ENCODE results near the gene NKD1. TPM values are rescaled to one million over a fixed set of nuclear protein-coding genes. Genes with fewer than 3 reads are reported as not detected.

Gene NKD1
- polyA plus RNA-seq, 3 donors: 0.01 TPM; not detected in 2

DNA sequence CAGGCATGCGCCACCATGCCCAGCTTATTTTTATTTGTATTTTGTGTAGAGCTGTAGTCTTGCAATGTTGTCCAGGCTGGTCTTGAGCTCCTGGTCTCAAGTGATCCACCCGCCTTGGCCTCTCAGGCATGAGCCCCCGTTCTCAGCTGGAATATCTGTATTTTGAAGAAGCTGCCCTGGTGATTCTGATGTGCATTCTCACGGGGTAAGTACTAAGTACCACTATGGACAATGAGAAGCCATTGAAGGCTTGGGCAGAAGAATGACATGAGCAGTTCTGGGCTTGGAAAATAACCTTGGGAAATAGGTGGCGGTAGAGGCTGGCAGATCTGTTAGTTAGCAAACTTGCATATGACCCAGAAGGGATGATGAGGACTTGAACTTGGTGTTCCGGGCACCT, 15.6 kb upstream of the NKD1 start:
- H3K9me3 Mint-ChIP-seq: peaks cover 2 to 24% (median 17%) of the 10 kb centered on the region in 7 donors
- H3K79me2 ChIP-seq (ENCODE audit: insufficient read depth, low read length): no peaks in the 10 kb centered on the region
- DNase-seq: no peak
- H4K20me1 ChIP-seq (ENCODE audit: insufficient read depth, low read length): no peaks in the 10 kb centered on the region
- no peaks in the 10 kb centered on the region for H3K4me1 ChIP-seq (ENCODE audit: control insufficient read depth in 1 of 2, insufficient read depth in 2 of 2, low read length in 2 of 2)
- H3K27me3 ChIP-seq (ENCODE audit: control insufficient read depth in 2 of 2, insufficient read depth in 2 of 2, low read length in 2 of 2): no peaks in the 10 kb centered on the region
- H3K9ac ChIP-seq (ENCODE audit: insufficient read depth, low read length, poor library complexity, severe bottlenecking): no peak overlapping the region
- peaks cover 4 to 9% of the 10 kb centered on the region in 2 donors for H3K9me3 ChIP-seq (replicated peaks in 1 of 2; ENCODE audit: control insufficient read depth in 1 of 2, insufficient read depth in 1 of 2, low read length in 2 of 2)
- H3K27me3 Mint-ChIP-seq (ENCODE audit: low read depth in 3 of 3): peaks cover 5 to 15% (median 11%) of the 10 kb centered on the region in 3 donors
- H3K27ac ChIP-seq (ENCODE audit: low read depth in 1 of 2, low read length in 2 of 2): no peak overlapping the region
- H3K27ac Mint-ChIP-seq: no peak overlapping the region
- 93% methylated on average over 5 of the region's 6 CpGs for WGBS (ENCODE audit: insufficient coverage)
- no peaks in the 10 kb centered on the region for H3K36me3 ChIP-seq (replicated peaks in 1 of 2; ENCODE audit: control insufficient read depth in 1 of 2, insufficient read depth in 2 of 2, low read length in 2 of 2)
- H3K4me3 ChIP-seq (replicated peaks in 1 of 3; ENCODE audit: low read depth in 2 of 3, low read length in 3 of 3): no peak overlapping the region
- TF ChIP-seq CTCF (IDR thresholded peaks at IDR 0.05): no peak
- H3K4me1 Mint-ChIP-seq: no peaks in the 10 kb centered on the region
- intact Hi-C loops (cut with micrococcal nuclease): no loop called here
- H3K36me3 Mint-ChIP-seq: no peaks in the 10 kb centered on the region
- no peak overlapping the region for H2AFZ ChIP-seq (ENCODE audit: insufficient read depth, low read depth, low read length, poor library complexity, severe bottlenecking)
- no peak overlapping the region for H3K4me2 ChIP-seq (replicated peaks; ENCODE audit: extremely low read depth, low read length, poor library complexity, severe bottlenecking)
- no peak overlapping the region for H3K4me3 Mint-ChIP-seq

GRCh38 chr16:50533317-50533716, 14.9 kb upstream of the NKD1 start:
- Histone ChIP-seq H3K27me3 (ENCODE audit: control insufficient read depth in 2 of 2, insufficient read depth in 2 of 2, low read length in 2 of 2) (no peaks in the 10 kb centered on the region), H3K4me3 (replicated peaks in 1 of 3; ENCODE audit: low read depth in 2 of 3, low read length in 3 of 3) (no peak overlapping the region), H3K9me3 (replicated peaks in 1 of 2; ENCODE audit: control insufficient read depth in 1 of 2, insufficient read depth in 1 of 2, low read length in 2 of 2) (peaks cover 4 to 9% of the 10 kb centered on the region in 2 donors), H3K4me2 (replicated peaks; ENCODE audit: extremely low read depth, low read length, poor library complexity, severe bottlenecking) (no peak overlapping the region), H3K4me1 (ENCODE audit: control insufficient read depth in 1 of 2, insufficient read depth in 2 of 2, low read length in 2 of 2) (no peaks in the 10 kb centered on the region), H2AFZ (ENCODE audit: insufficient read depth, low read depth, low read length, poor library complexity, severe bottlenecking) (no peak overlapping the region), H3K27ac (ENCODE audit: low read depth in 1 of 2, low read length in 2 of 2) (no peak overlapping the region), H3K79me2 (ENCODE audit: insufficient read depth, low read length) (no peaks in the 10 kb centered on the region), H4K20me1 (ENCODE audit: insufficient read depth, low read length) (no peaks in the 10 kb centered on the region), H3K36me3 (replicated peaks in 1 of 2; ENCODE audit: control insufficient read depth in 1 of 2, insufficient read depth in 2 of 2, low read length in 2 of 2) (no peaks in the 10 kb centered on the region), H3K9ac (ENCODE audit: insufficient read depth, low read length, poor library complexity, severe bottlenecking) (no peak overlapping the region)
- no peak overlapping the region for H3K4me3 Mint-ChIP-seq
- 92% methylated on average over 4 of the region's 4 CpGs for WGBS (ENCODE audit: insufficient coverage)
- H3K36me3 Mint-ChIP-seq: no peaks in the 10 kb centered on the region
- peaks cover 5 to 14% (median 7%) of the 10 kb centered on the region in 3 donors for H3K27me3 Mint-ChIP-seq (ENCODE audit: low read depth in 3 of 3)
- no peak for TF ChIP-seq CTCF (IDR thresholded peaks at IDR 0.05)
- H3K27ac Mint-ChIP-seq: no peak overlapping the region
- H3K4me1 Mint-ChIP-seq: no peaks in the 10 kb centered on the region
- peaks cover 2 to 24% (median 17%) of the 10 kb centered on the region in 7 donors for H3K9me3 Mint-ChIP-seq
- intact Hi-C loops (cut with micrococcal nuclease): no loop called here
- no peak for DNase-seq
